ENCODE data around the gene COL6A5.

GRCh38 chr3:130404401-130404800 lies 58.9 kb downstream of the COL6A5 start:
- no peak for TF ChIP-seq NRF1 (IDR thresholded peaks at IDR 0.05; ENCODE audit: low read depth, low read length)
- TF ChIP-seq GABPA (IDR thresholded peaks at IDR 0.05; ENCODE audit: low read depth): no peak
- TF ChIP-seq CTCF (IDR thresholded peaks at IDR 0.05): no peak
- TF ChIP-seq POLR2AphosphoS5 (IDR thresholded peaks at IDR 0.05; ENCODE audit: low read depth, low read length): no peak
- TF ChIP-seq MXI1 (IDR thresholded peaks at IDR 0.05; ENCODE audit: low read depth, low read length): no peak
- no peak for TF ChIP-seq SIN3A (IDR thresholded peaks at IDR 0.05; ENCODE audit: borderline replicate concordance, low read depth, low read length)
- TF ChIP-seq USF2 (IDR thresholded peaks at IDR 0.05; ENCODE audit: borderline replicate concordance, low read depth, low read length): no peak
- no peak for TF ChIP-seq FOSL2 (IDR thresholded peaks at IDR 0.05; ENCODE audit: borderline replicate concordance, low read depth)
- TF ChIP-seq EZH2phosphoT487 (IDR thresholded peaks at IDR 0.05; ENCODE audit: borderline replicate concordance, low read depth): no peak
- TF ChIP-seq EP300 (IDR thresholded peaks at IDR 0.05; ENCODE audit: borderline replicate concordance in 1 of 2, low read depth in 1 of 2, low read length in 1 of 2): no peak
- no peak for TF ChIP-seq RXRA (IDR thresholded peaks at IDR 0.05; ENCODE audit: borderline replicate concordance, low read depth)
- no peak for TF ChIP-seq YY1 (IDR thresholded peaks at IDR 0.05; ENCODE audit: low read depth)
- no peak for TF ChIP-seq JUND (IDR thresholded peaks at IDR 0.05)
- TF ChIP-seq FOXM1 (IDR thresholded peaks at IDR 0.05; ENCODE audit: low read depth): no peak

Measured in SK-N-SH (cell line).